HG03280 (cell line): ENCODE results near the gene FRMD4A.
"Not testable (repeated sequence)": the region's sequence is repeated elsewhere in the genome, so short reads cannot be mapped to it uniquely, and the experiment has no call there.

Source experiments
- ATAC-seq: cut with Tn5 transposase; IDR thresholded peaks from one replicate; pipeline ENCODE4 v1.9.1; 2021; ENCODE audit warnings: mild to moderate bottlenecking, moderate library complexity; ENCODE audit not compliant: unreplicated experiment

Gene FRMD4A

DNA sequence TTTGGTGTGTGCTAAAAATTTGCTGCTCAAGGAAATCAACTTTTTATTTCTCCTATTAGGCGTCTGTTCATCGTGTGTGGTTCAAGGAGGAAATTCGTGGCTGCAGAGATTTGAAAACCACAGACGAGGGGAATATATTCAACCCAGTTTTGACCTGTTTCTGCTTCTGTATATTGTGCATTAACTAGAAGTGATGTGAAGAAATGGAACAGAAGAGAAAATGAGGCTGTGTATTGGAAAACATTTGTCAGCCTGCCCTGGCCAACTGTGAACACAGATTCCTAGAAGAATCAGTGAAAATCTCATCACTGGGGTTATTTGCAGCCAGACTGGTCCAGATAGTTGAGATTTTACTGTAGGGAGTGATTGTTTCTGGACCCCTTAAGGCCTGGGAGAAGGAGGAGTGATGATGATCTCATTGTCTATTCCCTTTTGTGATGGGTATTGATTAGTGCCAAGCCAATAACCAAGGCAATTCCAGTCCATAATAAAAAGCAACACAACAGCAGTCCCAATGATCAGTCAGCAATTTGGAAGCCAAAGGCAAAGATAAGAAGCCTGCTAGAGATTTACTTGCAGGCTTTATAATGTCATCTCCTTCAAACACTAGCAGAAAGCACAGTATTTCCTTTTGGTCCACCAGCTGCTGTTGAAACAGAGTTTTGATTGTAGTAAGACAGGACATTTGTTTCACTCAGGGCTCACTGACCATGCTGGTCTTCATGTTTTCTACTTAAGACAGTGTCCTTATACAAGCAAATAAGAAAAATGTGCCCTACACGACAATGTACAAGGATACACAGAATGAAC is 404.5 kb downstream of the FRMD4A start:
- ATAC-seq, result no peak

DNA sequence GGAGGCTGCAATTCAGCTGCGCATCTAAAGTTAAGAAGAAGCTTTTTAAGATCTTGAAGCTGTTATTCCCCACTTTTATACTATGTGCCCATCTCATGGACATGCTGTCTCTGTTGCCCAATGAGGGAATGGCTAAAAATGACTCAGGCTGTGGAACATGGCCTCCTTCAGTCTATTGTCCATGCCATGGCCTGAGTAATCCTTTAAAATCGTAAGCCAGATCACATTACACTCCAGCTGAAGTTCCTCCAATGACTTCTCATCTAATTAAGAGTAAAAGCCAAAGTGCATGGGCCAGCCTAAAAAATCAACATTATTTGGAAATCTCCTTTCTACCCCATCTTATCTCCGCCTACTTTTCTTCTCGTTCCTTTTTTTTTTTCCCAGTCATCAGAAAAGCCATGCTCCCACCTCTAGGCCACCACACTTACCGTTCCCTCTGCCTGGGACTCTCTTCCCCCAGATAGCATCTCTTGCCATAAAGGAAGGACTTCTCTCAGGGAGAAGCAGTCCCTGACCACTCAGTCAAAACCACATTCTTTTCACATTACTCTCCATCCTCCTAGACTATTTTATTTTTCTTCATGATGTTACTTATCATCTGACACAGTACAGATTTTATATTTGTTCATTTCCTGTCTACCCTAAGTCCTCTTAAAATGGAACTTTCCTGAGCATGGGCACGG is 406.5 kb downstream of the FRMD4A start:
- ATAC-seq, result no peak

DNA sequence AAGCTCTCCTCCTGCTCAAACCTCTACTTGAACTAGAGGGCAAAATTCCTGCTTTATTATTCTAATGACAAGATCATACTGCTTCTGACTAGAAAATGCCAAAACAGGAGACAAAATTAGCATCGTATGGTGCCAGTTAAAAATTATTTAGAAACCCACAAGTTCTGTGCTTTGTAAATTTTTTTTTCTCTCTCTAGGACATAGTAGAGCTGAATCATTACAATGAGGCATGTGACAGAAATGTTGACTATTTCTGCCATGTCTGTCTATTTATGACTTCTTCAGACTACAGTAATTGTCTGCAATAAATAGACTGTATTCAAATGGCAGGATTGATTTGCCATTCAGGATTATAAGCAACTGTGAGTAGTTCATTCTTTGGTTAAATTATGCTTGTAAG is 408.1 kb downstream of the FRMD4A start:
- ATAC-seq, result no peak

DNA sequence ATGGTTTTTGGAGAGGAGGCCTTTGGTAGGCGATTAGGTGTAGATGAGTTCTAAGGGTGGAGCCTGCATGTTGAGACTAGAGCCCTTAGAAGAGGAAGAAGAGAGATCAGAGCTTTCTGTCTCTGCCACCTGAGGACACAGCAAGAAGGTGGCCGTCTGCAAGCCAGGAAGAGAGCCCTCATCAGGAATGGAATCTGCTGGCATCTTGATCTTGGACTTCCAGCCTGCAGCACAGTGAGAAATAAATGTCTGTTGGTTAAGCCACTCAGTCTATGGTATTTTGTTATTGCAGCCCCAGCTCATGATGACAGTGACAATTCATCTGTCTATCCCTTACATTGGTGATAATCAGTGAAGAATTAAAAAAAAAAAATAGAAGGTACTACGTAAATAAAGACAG is 408.8 kb downstream of the FRMD4A start:
- ATAC-seq, result no peak

DNA sequence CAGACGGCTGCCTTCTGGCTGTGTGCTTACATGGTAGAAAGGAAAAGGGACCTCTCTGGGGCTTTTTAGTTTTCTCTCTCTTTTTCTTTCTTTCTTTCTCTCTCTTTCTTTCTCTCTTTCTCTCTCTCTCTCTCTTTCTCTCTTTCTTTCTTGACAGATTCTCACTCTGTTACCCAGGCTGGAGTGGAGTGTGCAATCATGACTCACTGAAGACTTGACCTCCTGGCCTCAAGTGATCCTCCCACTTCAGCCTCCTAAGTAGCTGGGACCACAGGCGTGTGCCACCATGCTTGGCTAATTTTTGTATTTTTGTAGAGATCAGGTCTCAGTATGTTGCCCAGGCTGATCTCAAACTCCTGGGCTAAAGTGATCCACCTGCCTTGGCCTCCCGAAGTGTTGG is 409.6 kb downstream of the FRMD4A start:
- not testable (repeated sequence) for ATAC-seq

DNA sequence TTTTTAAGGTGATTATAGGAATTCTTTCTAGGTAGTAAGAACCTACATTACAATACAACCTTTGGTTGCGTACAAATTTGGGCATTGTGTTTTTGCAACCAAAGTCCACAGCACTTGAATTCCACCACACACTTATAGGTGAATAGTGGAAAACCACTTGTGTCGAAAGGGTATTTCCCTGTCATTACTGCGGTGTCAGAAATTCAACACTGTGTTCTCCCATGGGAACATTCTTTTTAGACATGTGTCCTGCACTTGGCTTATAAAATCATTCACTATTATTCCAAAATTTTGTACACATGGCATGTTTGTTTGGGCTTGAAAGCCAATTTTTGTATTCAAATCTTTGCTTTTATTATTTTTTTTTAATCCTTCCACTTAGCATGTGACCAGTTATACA is 410.3 kb downstream of the FRMD4A start:
- no peak for ATAC-seq

DNA sequence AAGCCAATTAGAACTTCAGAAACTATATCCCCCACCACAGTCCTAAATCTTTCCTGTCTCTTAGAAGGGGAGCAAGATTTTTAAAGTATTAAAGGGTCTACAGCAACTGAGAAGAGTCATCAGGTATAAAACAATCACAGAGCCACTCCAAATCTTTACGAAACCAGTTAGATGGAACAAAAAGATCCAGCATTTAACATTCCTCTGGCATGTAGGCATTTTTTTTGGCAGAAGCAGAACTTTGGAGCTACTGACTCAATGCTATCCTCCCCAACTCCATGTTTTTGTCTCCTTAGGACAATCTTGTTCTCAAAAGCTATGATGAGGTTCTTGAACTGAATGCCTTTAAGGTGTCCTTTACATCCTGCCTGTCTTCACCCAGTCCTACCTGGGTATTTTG is 410.7 kb downstream of the FRMD4A start:
- ATAC-seq, result no peak

DNA sequence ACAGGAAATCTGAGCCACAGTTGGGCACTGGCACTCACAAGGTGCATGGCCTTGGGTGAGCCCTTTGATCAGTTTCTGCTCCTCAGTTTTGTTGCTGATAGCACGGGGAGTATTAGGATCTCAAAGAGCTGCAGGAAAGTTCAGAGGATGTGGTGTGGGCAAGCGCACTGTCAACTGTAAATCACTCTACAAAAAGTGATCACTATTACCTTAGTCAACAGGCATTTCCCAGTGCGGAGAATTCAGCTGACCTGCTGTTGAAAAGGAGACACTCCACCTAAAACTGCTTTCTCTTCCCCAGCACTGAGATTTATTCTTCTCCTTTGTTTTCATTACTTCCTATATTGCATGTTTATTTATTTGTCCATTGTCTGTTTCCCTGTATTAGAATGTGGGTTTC is 412.9 kb downstream of the FRMD4A start:
- no peak for ATAC-seq

DNA sequence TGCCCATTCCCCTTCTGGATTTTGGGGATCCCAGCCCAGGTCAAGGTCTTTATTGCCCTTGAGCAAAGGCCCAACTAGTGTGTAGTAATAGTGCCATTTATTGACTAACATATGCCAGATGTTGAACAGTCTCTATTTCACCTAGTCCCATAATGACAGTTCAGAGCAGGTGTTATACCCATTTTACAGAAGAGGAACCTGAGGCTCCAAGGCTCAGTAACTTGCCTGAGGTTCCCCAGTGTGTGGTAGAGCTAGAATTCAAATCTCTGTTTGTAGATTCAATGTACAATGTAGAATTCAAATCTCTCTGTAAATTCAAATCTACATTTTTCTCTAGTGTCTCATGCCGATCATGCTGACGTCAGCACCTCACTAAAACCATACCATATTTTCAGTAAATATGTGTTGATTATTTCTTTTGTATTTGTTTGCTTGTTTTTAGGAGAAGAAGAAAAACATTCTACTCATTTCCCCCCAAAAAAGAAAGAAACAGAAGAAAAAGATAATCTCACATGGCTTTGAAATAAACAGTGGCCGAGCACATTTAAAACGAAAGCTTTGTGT is 414.3 kb downstream of the FRMD4A start:
- no peak for ATAC-seq

DNA sequence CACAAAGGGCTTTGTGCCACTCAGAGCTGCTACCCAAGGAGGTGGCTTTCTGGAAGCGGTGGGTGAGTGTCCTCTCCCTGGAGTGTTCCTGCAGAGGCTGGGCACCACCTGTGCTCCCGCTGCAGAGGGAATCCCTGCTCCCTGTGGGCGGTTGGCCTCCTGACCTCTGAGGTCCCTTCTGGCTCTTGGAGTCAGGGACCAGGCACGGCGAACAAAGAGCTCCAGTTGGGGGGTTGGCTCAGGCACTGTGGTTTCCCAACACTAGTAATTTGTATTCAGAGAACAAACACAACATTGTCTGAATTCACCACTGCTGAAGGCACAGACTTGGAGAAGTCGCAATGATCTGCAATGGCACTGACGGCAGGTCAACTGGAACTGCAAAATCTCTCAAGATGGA is 415.0 kb downstream of the FRMD4A start:
- ATAC-seq, result no peak

DNA sequence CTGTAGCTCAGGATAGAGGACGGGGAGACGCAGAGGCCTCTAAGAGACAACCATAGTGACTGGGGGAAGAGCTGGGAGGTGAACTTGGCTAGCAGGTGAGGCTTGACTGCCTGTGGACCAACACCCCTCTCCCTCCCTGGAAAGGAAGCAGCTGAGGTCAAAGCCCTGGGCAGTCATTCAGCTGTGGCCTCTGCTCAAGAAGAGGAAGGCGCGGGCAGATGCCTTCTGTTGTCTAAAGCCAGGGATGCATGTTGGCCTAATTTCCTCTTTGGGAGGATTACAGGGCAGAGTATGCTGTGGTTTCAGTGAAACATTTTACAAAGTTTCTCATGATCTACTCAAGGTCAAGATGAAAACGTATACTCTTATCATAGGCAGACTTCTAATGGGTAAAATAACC is 416.8 kb downstream of the FRMD4A start:
- ATAC-seq, result no peak

DNA sequence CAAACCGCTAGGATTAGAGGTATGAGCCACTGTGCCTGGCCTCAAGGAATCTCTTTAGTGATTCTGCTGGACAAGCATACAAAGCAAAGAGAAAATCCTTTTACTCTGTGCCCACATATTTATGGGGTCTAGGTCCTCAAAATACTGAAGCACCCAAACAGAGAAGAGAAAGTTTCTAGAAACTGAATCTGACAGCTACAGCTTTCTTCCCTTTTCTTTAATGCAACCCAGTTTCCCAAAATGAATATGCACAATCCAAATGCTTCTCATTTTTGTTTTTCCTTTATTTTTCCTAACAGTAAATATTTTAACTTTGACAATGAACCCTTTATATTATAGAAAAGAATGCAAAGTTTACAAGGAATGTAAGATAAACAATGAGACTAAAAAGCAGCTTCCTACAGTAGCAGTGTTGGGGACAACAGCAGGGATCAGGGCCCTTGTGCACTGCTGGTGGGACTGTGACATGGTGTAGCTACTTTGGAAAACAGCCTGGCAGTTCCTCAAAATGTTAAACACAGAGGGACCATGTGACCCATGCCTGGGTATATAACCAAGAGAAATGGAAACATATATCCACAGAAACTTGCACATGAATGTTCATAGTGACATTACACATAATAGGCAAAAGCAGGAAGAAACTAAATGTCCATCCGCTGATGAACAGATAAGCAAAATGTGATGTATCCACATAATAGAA is 418.8 kb downstream of the FRMD4A start:
- ATAC-seq, result no peak

DNA sequence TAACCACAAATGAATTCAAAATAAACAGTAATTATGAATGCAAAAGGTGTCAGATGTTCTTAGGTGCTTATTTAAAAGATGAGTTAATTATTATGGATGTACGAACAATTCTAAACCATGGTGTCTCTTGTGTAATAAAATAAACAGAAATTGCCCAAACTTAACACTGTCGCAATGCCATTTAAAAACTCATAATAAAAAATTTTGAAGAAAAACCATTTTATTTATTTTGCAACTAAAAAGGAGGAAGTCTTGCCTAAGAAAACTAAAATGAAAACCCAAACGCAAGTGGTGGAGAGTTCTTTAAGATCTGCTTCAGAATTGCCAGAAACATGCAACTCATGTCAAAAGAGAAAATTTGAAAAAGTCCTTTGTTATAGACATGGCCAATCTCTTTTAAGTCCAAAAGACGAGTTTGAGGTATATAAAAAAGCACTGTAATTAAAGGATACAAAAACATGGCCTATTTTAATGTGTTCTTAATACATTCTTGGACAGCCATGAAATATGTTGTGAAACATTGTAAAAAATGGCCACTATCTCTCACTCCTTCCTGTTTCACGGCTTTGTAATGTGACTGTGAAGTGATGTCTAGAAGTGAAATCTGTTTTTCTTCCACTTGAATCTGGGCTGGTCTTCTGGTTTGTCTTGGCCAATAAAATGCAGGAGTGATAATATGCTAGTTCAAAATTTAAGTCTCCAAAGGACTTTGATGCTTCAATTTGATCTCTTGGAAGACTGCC is 421.0 kb downstream of the FRMD4A start:
- no peak for ATAC-seq

DNA sequence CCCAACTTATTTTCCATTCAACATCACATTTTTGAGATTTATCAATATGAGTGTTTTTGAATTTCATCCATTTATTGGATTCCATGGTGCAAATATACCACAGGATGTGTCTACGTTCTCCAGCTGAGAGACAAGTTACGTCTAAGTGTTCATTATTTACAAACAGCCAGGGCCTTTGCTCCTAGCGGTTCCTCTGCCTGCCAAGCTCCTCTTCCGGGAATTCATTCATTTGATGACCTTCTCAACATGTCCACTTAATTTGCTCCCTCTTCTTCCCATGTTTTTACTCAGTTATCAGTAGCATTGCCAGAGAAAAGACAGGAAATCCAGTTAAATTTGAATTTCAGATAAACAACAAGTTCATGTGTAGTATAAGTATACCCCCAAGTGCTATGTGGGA is 422.2 kb downstream of the FRMD4A start:
- no peak for ATAC-seq

DNA sequence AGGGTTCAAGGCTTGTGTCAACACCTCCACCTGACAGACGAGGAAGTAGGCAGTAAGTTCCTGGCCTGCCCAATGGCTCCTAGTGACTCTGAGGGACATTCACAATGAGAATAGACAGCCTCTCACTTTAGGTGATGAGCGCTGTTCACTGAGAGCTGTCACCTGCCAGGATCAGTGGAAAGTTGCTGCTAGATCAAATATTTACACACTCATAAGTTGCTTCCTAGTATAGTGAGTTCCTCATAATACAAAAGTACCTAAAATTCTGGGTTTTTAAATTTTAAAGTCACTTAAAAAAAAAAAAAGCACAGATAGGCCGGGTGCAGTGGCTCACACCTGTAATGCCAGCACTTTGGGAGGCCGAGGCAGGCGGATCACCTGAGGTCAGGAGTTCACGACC is 423.2 kb downstream of the FRMD4A start:
- ATAC-seq, result no peak

DNA sequence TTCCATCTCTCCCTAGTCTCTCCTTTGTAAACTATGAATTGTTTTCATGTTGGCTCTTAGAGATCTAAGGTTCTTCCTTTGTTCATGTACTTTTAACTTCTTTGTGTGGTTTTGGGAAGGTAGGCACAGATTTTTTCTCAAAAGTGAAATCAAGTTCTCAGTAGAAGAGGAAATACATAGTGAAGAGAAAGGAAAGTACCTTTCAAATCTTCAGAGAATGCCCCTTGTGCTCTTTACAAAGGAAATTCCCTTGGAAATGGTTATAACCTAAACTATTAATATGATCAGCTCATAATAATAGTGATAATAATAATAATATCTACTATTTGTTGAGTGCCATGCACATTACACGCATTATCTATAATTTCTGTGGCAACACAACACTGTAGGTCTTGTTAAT is 425.4 kb downstream of the FRMD4A start:
- ATAC-seq, result no peak

DNA sequence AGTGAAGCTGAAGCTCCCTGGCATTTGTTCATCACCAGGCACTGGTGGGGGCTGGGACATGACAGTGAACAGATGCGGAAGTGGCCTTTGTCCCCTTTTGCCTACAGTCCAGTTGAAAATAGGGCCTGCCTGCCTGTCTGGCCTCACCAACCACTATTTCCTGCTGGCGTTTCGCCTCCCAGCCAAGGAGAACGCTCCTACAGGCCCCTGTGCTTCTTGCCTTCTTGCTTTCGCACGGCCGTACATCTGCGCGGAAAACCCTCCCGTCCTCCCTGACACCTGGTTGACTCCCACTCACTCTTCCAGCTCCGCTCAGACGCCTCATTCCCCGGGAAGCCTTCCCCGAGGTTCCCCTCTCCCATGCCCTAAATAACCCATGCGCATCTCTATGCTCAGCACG is 426.7 kb downstream of the FRMD4A start:
- no peak for ATAC-seq

DNA sequence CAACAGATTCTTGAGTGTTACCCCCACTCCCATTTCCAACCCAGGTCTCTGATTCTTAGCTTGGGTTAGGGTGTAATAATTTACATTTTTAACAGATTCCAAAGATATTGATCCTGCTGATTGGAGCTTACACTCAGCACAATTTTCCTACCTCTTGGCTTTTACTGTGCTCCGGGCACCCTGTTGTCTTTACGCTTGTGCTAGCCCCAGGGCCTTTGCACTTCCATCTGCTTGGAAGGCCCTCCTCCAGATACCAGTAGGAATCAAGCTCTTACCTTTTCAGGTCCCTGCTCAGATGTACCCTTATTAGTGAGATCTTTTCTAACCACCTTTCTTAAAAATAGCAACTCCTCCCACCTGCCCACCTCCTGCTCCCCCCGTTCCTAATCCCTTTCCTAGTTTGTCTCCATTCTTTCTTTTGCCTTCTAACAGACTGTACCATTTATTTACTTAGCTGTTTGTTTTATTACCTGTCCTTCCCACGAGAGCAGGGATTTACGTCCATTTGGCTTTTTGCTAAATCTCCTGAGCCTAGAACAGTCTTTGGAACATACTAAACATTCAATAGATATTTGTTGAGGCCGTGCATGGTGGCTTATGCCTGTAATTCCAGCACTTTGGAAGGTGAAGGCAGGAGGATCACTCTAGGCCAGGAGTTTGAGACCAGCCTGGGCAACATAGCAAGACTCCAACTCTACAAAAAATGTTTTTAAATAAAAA is 427.7 kb downstream of the FRMD4A start:
- ATAC-seq, result no peak

DNA sequence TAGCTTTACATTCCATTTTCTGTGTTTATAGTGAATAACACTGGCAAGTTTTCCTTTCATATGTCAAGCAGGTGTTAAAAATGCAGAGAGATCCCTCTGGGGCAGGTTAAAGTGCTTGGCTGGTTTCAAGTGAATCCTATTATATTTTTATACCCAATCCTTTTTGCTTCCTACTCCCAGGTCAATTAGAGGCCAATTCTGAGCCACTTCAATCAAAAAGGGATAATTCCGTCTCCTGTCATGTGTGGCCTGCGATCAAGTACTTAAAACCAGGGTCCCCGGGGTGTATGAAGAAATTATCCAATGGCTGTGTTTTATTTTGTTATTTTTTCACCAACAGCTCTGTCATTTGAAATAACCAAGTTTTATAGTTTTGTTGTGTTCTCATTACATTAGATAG is 430.8 kb downstream of the FRMD4A start:
- no peak for ATAC-seq

DNA sequence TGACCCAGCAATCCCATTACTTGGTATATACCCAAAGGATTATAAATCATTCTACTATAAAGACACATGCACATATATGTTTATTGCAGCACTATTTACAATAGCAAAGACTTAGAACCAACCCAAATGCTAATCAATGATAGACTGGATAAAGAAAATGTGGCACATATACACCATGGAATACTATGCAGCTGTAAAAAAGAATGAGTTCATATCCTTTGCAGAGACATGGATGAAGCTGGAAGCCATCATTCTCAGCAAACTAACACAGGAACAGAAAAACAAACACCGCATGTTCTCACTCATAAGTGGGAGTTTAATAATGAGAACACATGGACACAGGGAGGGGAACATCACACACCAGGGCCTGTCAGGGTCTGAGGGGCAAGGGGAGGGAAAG is 434.6 kb downstream of the FRMD4A start:
- not testable (repeated sequence) for ATAC-seq
